Measurements from ENCODE around the gene SFTPA1. TPM values are rescaled to one million over a fixed set of nuclear protein-coding genes. Genes with fewer than 3 reads are reported as not detected.

SFTPA1 gene
- total and polyA plus RNA-seq, 2 of the 13 experiments (the other 11 are each of a cell fraction or from before 2014, with no cell fraction given) = not detected

DNA sequence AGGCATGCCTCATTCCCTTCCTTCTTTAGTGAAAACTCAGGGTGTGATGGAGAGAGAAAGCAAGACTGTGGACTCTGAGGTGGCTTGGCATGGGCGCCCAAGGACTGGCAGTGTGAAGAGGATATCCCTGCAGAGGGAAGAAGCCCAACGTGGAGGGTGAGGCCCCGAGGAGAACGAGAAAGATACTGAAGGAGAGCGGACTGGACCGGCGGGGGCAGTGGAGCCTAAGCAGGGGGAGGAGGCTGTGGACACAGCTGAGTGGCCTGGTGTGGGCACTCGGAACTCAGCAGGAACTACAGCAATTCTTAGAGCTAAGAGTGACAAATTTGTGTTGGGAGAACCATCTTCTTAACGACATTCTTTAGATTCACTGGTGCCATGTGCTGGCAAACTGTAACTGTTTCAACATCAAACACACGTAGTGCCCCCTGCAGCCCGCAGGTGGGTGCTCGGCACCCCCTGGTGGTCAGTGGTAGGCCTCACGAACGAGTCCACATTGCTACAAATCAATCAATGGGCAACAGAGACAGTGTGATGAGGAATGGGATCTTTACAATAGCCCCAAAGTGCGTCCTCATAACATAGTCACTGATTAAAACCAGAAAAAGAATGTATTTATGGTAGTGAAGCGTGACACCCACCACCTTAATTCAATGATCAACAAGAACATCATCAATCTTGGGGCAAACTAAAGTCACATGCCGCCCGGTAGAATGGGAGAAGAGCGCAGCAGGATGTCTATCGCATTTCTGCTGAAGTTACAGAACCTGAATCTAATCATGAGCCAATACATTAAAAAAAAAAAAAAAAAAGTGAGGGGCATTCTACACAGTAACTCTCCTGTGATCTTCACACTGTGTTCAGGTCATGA, 2.0 kb upstream of the SFTPA1 start (continued):
- TF ChIP-seq CEBPB (IDR thresholded peaks at IDR 0.05; ENCODE audit: borderline replicate concordance, low read depth, low read length) (0 out of 2 replicates have a peak, but pooled peaks have one; percentile 31), SMC3 (IDR thresholded peaks at IDR 0.05; ENCODE audit: low read length) (peak; percentile 78), CEBPG (CRISPR knock-in tag; IDR thresholded peaks at IDR 0.05) (peak; percentile 31; the same call in 1 of the 2 replicates), STAG1 (CRISPR knock-in tag; IDR thresholded peaks at IDR 0.05) (peak; percentile 81), ZNF703 (CRISPR knock-in tag; IDR thresholded peaks at IDR 0.05; ENCODE audit: borderline replicate concordance) (no peak), ZNF781 (CRISPR knock-in tag; IDR thresholded peaks at IDR 0.05; ENCODE audit: borderline replicate concordance, not compliant biosample characterization) (no peak), FOXP1 (IDR thresholded peaks at IDR 0.05) (no peak), FOXP1 (CRISPR knock-in tag; IDR thresholded peaks at IDR 0.05) (no peak), HOXA9 (CRISPR knock-in tag; IDR thresholded peaks at IDR 0.05; ENCODE audit: borderline replicate concordance) (no peak), FOXC1 (CRISPR knock-in tag; IDR thresholded peaks at IDR 0.05; ENCODE audit: borderline replicate concordance) (no peak), ZNF790 (CRISPR knock-in tag; IDR thresholded peaks at IDR 0.05; ENCODE audit: borderline replicate concordance) (no peak), ZNF674 (CRISPR knock-in tag; IDR thresholded peaks at IDR 0.05; ENCODE audit: low read depth) (no peak), ZNF841 (CRISPR knock-in tag; IDR thresholded peaks at IDR 0.05; ENCODE audit: borderline replicate concordance) (no peak)
- TF ChIP-seq, protein P1, sequence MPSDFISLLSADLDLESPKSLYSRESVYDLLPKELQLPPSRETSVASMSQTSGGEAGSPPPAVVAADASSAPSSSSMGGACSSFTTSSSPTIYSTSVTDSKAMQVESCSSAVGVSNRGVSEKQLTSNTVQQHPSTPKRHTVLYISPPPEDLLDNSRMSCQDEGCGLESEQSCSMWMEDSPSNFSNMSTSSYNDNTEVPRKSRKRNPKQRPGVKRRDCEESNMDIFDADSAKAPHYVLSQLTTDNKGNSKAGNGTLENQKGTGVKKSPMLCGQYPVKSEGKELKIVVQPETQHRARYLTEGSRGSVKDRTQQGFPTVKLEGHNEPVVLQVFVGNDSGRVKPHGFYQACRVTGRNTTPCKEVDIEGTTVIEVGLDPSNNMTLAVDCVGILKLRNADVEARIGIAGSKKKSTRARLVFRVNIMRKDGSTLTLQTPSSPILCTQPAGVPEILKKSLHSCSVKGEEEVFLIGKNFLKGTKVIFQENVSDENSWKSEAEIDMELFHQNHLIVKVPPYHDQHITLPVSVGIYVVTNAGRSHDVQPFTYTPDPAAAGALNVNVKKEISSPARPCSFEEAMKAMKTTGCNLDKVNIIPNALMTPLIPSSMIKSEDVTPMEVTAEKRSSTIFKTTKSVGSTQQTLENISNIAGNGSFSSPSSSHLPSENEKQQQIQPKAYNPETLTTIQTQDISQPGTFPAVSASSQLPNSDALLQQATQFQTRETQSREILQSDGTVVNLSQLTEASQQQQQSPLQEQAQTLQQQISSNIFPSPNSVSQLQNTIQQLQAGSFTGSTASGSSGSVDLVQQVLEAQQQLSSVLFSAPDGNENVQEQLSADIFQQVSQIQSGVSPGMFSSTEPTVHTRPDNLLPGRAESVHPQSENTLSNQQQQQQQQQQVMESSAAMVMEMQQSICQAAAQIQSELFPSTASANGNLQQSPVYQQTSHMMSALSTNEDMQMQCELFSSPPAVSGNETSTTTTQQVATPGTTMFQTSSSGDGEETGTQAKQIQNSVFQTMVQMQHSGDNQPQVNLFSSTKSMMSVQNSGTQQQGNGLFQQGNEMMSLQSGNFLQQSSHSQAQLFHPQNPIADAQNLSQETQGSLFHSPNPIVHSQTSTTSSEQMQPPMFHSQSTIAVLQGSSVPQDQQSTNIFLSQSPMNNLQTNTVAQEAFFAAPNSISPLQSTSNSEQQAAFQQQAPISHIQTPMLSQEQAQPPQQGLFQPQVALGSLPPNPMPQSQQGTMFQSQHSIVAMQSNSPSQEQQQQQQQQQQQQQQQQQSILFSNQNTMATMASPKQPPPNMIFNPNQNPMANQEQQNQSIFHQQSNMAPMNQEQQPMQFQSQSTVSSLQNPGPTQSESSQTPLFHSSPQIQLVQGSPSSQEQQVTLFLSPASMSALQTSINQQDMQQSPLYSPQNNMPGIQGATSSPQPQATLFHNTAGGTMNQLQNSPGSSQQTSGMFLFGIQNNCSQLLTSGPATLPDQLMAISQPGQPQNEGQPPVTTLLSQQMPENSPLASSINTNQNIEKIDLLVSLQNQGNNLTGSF (CRISPR knock-in tag; IDR thresholded peaks at IDR 0.05) = no peak
- TF ChIP-seq, protein P2, sequence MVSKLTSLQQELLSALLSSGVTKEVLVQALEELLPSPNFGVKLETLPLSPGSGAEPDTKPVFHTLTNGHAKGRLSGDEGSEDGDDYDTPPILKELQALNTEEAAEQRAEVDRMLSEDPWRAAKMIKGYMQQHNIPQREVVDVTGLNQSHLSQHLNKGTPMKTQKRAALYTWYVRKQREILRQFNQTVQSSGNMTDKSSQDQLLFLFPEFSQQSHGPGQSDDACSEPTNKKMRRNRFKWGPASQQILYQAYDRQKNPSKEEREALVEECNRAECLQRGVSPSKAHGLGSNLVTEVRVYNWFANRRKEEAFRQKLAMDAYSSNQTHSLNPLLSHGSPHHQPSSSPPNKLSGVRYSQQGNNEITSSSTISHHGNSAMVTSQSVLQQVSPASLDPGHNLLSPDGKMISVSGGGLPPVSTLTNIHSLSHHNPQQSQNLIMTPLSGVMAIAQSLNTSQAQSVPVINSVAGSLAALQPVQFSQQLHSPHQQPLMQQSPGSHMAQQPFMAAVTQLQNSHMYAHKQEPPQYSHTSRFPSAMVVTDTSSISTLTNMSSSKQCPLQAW (CRISPR knock-in tag; IDR thresholded peaks at IDR 0.05) = 0 out of 2 replicates have a peak, but pooled peaks have one; percentile 31
- TF ChIP-seq, protein P3, sequence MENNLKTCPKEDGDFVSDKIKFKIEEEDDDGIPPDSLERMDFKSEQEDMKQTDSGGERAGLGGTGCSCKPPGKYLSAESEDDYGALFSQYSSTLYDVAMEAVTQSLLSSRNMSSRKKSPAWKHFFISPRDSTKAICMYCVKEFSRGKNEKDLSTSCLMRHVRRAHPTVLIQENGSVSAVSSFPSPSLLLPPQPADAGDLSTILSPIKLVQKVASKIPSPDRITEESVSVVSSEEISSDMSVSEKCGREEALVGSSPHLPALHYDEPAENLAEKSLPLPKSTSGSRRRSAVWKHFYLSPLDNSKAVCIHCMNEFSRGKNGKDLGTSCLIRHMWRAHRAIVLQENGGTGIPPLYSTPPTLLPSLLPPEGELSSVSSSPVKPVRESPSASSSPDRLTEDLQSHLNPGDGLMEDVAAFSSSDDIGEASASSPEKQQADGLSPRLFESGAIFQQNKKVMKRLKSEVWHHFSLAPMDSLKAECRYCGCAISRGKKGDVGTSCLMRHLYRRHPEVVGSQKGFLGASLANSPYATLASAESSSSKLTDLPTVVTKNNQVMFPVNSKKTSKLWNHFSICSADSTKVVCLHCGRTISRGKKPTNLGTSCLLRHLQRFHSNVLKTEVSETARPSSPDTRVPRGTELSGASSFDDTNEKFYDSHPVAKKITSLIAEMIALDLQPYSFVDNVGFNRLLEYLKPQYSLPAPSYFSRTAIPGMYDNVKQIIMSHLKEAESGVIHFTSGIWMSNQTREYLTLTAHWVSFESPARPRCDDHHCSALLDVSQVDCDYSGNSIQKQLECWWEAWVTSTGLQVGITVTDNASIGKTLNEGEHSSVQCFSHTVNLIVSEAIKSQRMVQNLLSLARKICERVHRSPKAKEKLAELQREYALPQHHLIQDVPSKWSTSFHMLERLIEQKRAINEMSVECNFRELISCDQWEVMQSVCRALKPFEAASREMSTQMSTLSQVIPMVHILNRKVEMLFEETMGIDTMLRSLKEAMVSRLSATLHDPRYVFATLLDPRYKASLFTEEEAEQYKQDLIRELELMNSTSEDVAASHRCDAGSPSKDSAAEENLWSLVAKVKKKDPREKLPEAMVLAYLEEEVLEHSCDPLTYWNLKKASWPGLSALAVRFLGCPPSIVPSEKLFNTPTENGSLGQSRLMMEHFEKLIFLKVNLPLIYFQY (CRISPR knock-in tag; IDR thresholded peaks at IDR 0.05; ENCODE audit: borderline replicate concordance) = no peak
- TF ChIP-seq, protein P4, sequence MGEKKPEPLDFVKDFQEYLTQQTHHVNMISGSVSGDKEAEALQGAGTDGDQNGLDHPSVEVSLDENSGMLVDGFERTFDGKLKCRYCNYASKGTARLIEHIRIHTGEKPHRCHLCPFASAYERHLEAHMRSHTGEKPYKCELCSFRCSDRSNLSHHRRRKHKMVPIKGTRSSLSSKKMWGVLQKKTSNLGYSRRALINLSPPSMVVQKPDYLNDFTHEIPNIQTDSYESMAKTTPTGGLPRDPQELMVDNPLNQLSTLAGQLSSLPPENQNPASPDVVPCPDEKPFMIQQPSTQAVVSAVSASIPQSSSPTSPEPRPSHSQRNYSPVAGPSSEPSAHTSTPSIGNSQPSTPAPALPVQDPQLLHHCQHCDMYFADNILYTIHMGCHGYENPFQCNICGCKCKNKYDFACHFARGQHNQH (CRISPR knock-in tag; IDR thresholded peaks at IDR 0.05) = no peak
